Lower leg skin (tissue), 3 donors: ENCODE results near the gene EFNA4.

Source experiments
- CTCF ChIP-seq, 3 donors: fragments of 450-650 bp; IDR thresholded peaks; one replicate each; pipeline ENCODE4 v1.5.1; 2016; ENCODE audit warnings: antibody characterized with exemption in 3 of 3, mild to moderate bottlenecking in 3 of 3, moderate library complexity in 2 of 3
- POLR2A ChIP-seq, 2 donors: fragments of 450-650 bp; IDR thresholded peaks; one replicate each; pipeline ENCODE4 v1.6.1; 2016 to 2017; ENCODE audit warnings: antibody characterized with exemption in 2 of 2, mild to moderate bottlenecking in 1 of 2, moderate library complexity in 1 of 2

- TF ChIP-seq CTCF (IDR thresholded peaks at IDR 0.05) (no peak), POLR2A (IDR thresholded peaks at IDR 0.05) (no peak)
Measured at GRCh38 chr1:155016231-155016831, 47.2 kb upstream of the EFNA4 start.
